ENCODE results near the gene DLK2. TPM values are rescaled to one million over a fixed set of nuclear protein-coding genes. Genes with fewer than 3 reads are reported as not detected.

Gene DLK2
- total and polyA plus RNA-seq, 2 of the 13 experiments (the other 11 are each of a cell fraction or from before 2014, with no cell fraction given) = 1.2 to 3.8 TPM

- TF ChIP-seq SIN3A (IDR thresholded peaks at IDR 0.05; ENCODE audit: borderline replicate concordance, low read depth, low read length) = no peak
- TF ChIP-seq CCDC6 (CRISPR knock-in tag; IDR thresholded peaks at IDR 0.05) = no peak
- TF ChIP-seq, protein P1, sequence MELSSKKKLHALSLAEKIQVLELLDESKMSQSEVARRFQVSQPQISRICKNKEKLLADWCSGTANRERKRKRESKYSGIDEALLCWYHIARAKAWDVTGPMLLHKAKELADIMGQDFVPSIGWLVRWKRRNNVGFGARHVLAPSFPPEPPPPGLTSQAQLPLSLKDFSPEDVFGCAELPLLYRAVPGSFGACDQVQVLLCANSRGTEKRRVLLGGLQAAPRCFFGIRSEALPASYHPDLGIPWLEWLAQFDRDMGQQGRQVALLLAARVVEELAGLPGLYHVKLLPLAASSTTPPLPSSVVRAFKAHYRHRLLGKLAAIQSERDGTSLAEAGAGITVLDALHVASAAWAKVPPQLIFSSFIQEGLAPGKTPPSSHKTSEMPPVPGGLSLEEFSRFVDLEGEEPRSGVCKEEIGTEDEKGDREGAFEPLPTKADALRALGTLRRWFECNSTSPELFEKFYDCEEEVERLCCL (CRISPR knock-in tag; IDR thresholded peaks at IDR 0.05; ENCODE audit: borderline replicate concordance) = no peak
- TF ChIP-seq ZNF44 (CRISPR knock-in tag; IDR thresholded peaks at IDR 0.05) = no peak
- TF ChIP-seq RAD21 (CRISPR knock-in tag; IDR thresholded peaks at IDR 0.05) = peak; percentile 61
- TF ChIP-seq ELF1 (CRISPR knock-in tag; IDR thresholded peaks at IDR 0.05) = 0 out of 2 replicates have a peak, but pooled peaks have one; percentile 25
- no peak for TF ChIP-seq ZBTB42 (CRISPR knock-in tag; IDR thresholded peaks at IDR 0.05)
- TF ChIP-seq PRDM10 (CRISPR knock-in tag; IDR thresholded peaks at IDR 0.05; ENCODE audit: low read depth) = no peak
- no peak for TF ChIP-seq GABPB1 (CRISPR knock-in tag; IDR thresholded peaks at IDR 0.05)
- TF ChIP-seq EED (CRISPR knock-in tag; IDR thresholded peaks at IDR 0.05) = no peak
- no peak for TF ChIP-seq ZNF136 (CRISPR knock-in tag; IDR thresholded peaks at IDR 0.05; ENCODE audit: low read depth)
- TF ChIP-seq IRF2 (CRISPR knock-in tag; IDR thresholded peaks at IDR 0.05) = 0 out of 2 replicates have a peak, but pooled peaks have one; percentile 17
- TF ChIP-seq MXI1 (IDR thresholded peaks at IDR 0.05; ENCODE audit: borderline replicate concordance, low read depth, low read length) = peak; percentile 40; the same call in 1 of the 3 replicates
- TF ChIP-seq ZNF556 (CRISPR knock-in tag; IDR thresholded peaks at IDR 0.05; ENCODE audit: borderline replicate concordance) = no peak
- TF ChIP-seq FUBP1 (CRISPR knock-in tag; IDR thresholded peaks at IDR 0.05; ENCODE audit: borderline replicate concordance) = 0 out of 2 replicates have a peak, but pooled peaks have one; percentile 57
- TF ChIP-seq JUN (CRISPR knock-in tag; IDR thresholded peaks at IDR 0.05) = 0 out of 2 replicates have a peak, but pooled peaks have one; percentile 40
- TF ChIP-seq ZNF7 (CRISPR knock-in tag; IDR thresholded peaks at IDR 0.05) = no peak
- TF ChIP-seq, protein P2, sequence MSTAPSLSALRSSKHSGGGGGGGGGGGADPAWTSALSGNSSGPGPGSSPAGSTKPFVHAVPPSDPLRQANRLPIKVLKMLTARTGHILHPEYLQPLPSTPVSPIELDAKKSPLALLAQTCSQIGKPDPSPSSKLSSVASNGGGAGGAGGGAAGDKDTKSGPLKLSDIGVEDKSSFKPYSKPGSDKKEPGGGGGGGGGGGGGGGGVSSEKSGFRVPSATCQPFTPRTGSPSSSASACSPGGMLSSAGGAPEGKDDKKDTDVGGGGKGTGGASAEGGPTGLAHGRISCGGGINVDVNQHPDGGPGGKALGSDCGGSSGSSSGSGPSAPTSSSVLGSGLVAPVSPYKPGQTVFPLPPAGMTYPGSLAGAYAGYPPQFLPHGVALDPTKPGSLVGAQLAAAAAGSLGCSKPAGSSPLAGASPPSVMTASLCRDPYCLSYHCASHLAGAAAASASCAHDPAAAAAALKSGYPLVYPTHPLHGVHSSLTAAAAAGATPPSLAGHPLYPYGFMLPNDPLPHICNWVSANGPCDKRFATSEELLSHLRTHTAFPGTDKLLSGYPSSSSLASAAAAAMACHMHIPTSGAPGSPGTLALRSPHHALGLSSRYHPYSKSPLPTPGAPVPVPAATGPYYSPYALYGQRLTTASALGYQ (CRISPR knock-in tag; IDR thresholded peaks at IDR 0.05) = no peak
- no peak for TF ChIP-seq ZNF660 (CRISPR knock-in tag; IDR thresholded peaks at IDR 0.05; ENCODE audit: borderline replicate concordance, low read depth)
- TF ChIP-seq SMAD1 (CRISPR knock-in tag; IDR thresholded peaks at IDR 0.05; ENCODE audit: borderline replicate concordance, low read depth) = no peak
- peak; percentile 45 for TF ChIP-seq STAG1 (CRISPR knock-in tag; IDR thresholded peaks at IDR 0.05)
- TF ChIP-seq ZBTB38 (CRISPR knock-in tag; IDR thresholded peaks at IDR 0.05) = no peak
Observed at GRCh38 chr6:43495409-43495941, 40.1 kb upstream of the DLK2 start (continued).
